GM06990 (cell line): Measurements from ENCODE around the gene NYNRIN.
A peak's percentile ranks its signal among the peaks of the same experiment; 100 is the strongest.

Experiments
- DNase-seq: peaks from one replicate; pipeline ENCODE4 v3.0.0-alpha.2; 2011; ENCODE audit not compliant: insufficient read length; ENCODE audit errors: extremely low read depth
- H3K27me3 ChIP-seq: replicated peaks from 2 replicates; pipeline ENCODE4 v1.6.0; 2011; ENCODE audit warnings: low read length; ENCODE audit not compliant: control insufficient read depth, insufficient read depth
- H3K36me3 ChIP-seq: 2 replicates; pipeline ENCODE4 v1.5.1; 2011; ENCODE audit warnings: low read length; ENCODE audit not compliant: control insufficient read depth, insufficient read depth
- H3K4me3 ChIP-seq: replicated peaks from 2 replicates; pipeline ENCODE4 v1.5.1; 2011; ENCODE audit warnings: low read depth, mild to moderate bottlenecking, control low read depth, low read length
- TF ChIP-seq, protein P1 (sequence below): IDR thresholded peaks from 2 replicates; pipeline ENCODE4 v1.5.1; 2011; ENCODE audit warnings: low read length, control low read depth, mild to moderate bottlenecking, inconsistent platforms; ENCODE audit not compliant: insufficient read depth, poor library complexity, severe bottlenecking

NYNRIN gene

GRCh38 chr14:24439257-24439656 lies 40.5 kb downstream of the NYNRIN start:
- peaks cover 33% of the 10 kb centered on the region for H3K36me3 ChIP-seq
- TF ChIP-seq, protein P1, sequence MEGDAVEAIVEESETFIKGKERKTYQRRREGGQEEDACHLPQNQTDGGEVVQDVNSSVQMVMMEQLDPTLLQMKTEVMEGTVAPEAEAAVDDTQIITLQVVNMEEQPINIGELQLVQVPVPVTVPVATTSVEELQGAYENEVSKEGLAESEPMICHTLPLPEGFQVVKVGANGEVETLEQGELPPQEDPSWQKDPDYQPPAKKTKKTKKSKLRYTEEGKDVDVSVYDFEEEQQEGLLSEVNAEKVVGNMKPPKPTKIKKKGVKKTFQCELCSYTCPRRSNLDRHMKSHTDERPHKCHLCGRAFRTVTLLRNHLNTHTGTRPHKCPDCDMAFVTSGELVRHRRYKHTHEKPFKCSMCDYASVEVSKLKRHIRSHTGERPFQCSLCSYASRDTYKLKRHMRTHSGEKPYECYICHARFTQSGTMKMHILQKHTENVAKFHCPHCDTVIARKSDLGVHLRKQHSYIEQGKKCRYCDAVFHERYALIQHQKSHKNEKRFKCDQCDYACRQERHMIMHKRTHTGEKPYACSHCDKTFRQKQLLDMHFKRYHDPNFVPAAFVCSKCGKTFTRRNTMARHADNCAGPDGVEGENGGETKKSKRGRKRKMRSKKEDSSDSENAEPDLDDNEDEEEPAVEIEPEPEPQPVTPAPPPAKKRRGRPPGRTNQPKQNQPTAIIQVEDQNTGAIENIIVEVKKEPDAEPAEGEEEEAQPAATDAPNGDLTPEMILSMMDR: no peak
- H3K27me3 ChIP-seq: no peaks in the 10 kb centered on the region
- H3K4me3 ChIP-seq: no peak overlapping the region
- no peak for DNase-seq

GRCh38 chr14:24439830-24440605 lies 41.2 kb downstream of the NYNRIN start:
- no peak for DNase-seq
- H3K4me3 ChIP-seq: no peak overlapping the region
- peaks cover 33% of the 10 kb centered on the region for H3K36me3 ChIP-seq
- H3K27me3 ChIP-seq: no peaks in the 10 kb centered on the region
- TF ChIP-seq, protein P1: no peak

- Histone ChIP-seq H3K4me3 (no peak overlapping the region), H3K36me3 (peaks cover 31% of the 10 kb centered on the region), H3K27me3 (no peaks in the 10 kb centered on the region)
- TF ChIP-seq, protein P1: no peak
- no peak for DNase-seq
Observed at GRCh38 chr14:24440606-24441399, 42.0 kb downstream of the NYNRIN start.

DNA sequence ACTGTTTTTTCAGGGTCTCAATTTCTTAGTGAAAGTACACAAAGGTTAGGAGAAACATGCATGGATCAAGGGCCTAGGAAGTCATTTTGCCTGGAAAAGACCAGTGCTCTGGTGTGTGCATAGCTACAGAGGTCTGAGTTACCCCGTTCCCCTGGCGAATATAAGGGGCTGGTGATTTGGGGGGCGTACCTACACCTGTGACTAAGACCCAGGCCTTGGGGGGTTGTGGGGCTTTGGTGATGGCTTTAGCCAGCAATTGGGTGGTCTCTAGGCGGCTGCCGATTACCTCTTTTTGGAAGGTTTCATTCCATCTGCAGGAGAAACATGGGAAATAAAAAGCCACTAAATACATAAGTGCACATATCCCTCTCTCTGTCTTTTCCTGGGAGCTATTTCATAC lies 42.7 kb downstream of the NYNRIN start:
- TF ChIP-seq, protein P1: no peak
- peak overlapping the region; percentile 96 for H3K4me3 ChIP-seq
- H3K27me3 ChIP-seq: no peaks in the 10 kb centered on the region
- DNase-seq: no peak
- peaks cover 28% of the 10 kb centered on the region for H3K36me3 ChIP-seq

GRCh38 chr14:24441904-24442239 lies 43.1 kb downstream of the NYNRIN start:
- TF ChIP-seq, protein P1: no peak
- Histone ChIP-seq H3K4me3 (peak overlapping the region; percentile 96), H3K27me3 (no peaks in the 10 kb centered on the region), H3K36me3 (peaks cover 28% of the 10 kb centered on the region)
- no peak for DNase-seq
